GM19468 (cell line): Measurements from ENCODE around the gene SCFD1.
"Not testable (repeated sequence)": the region's sequence is repeated elsewhere in the genome, so short reads cannot be mapped to it uniquely, and the experiment has no call there.

ENCODE experiments used
- ATAC-seq: cut with Tn5 transposase; IDR thresholded peaks from one replicate; pipeline ENCODE4 v1.9.1; 2021; ENCODE audit warnings: mild to moderate bottlenecking, moderate library complexity, moderate number of reproducible peaks; ENCODE audit not compliant: unreplicated experiment; ENCODE audit errors: extremely low read depth

Gene SCFD1

DNA sequence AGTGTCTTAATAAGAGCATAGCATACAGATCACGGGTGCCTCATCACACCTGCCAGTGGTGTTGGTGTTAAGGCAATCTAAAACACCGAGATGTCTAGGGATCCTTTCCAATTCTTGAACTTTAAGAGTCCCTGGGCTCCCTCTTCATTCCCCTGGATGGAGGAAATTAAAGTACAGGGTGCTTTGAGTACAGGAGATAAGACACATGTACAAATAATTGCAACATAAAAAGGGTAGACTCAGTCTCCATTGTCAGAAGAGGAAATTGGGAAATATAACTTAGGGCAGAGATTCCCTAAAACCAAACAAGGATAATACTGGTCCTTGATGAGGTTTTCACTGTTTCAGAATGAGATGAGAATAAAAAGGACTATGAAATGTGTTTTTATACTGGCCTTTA lies 34.9 kb downstream of the SCFD1 start:
- ATAC-seq, result no peak

DNA sequence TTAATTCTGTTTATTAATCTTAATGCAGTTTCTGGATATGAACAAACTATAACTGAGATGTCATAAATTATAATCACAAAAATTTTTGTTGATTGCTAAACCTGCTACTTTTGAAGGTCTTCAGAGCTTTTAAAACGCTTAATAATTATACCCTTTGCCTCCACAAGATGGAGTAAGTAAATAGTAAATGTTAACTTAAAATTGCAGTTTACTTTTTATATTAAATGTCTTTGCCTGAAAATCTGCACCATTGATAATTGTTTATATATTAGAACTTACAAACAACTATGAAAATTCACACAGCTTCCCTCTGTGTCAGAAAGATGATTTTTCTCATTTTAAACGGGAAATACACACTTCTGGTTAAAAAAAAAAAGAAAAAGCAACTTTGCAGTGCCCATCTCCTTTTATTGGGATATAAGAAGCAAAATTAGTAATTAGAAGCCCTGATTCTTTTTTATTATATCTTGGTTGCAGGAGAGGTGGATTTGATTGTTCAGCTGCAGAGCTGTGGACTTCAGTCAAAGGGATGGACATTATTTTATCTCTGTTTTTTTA lies 35.6 kb downstream of the SCFD1 start:
- ATAC-seq, result no peak

DNA sequence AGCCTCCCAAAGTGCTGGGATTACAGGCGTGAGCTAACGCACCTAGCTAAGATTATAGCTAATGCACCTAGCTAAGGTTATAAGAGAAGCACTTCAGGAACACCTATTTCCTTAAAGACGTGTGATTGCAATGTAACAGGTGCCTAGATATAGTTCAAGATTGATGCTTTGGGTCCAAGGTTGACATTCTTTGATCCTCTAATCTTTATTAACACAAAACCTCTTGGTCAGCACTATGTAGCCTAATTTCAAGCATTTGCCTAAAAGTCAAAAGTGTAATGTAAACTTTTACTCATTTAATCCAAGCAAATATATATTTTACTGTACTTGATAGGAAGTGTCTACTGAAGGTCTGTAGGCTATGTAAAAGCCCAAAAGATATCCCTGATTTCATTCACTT lies 36.5 kb downstream of the SCFD1 start:
- no peak for ATAC-seq

DNA sequence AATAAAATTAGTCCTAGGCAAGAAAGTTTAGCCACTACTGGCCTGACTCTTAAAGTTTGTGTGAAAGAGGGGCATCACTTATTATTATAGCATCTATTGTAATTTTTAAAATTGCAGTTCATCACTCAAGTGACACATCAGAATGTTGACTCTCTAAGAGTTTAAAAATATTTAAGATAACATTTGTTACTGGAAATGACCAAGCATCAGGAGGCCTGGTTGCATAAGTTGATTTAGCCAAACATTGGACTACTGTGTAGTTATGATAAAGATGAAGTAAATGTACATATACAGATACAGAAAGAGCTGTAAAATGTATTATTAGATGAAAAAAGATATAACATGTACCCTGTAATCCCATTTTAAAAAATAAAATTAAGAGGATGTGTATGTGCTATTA lies 47.5 kb downstream of the SCFD1 start:
- ATAC-seq, result no peak

DNA sequence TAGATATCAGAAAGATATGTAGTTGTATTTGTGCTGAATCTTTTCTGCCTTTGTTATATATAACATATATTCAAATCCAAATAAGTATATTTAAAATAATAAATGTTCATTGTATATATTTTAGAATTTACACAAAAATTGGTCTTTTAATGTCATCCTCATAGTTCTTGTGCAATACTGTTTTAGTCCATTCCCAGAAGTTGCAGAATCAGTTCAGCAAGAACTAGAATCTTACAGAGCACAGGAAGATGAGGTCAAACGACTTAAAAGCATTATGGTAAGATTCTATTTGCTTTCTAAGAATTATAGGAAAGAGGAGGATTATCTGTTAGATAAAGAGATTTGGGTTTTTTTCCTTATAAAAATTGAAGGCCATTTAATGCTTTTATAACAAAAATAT lies 51.0 kb downstream of the SCFD1 start:
- no peak for ATAC-seq

DNA sequence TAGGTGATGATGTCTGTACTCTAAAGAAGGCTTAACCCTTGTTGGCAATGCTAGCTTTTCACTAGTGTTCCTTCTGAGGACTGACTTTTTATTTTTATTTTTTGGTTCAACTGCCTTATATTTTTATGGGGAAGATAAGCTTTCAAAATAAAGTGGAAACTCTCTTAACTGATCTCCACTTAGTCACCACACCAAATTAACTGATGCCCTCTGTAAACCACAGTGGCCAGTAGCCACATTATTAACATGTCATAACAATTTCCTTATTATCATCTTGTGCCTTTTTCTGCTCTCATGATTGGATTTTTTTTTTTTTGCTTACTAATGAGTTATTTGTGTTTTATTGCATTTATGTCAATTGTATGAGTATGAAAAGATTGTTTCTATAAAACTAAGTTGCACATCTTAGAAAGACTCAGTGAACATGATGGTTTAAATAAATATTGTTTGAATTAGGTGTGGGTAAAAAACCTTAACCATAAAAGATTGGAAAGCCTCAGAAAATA lies 56.9 kb downstream of the SCFD1 start:
- ATAC-seq, result no peak

DNA sequence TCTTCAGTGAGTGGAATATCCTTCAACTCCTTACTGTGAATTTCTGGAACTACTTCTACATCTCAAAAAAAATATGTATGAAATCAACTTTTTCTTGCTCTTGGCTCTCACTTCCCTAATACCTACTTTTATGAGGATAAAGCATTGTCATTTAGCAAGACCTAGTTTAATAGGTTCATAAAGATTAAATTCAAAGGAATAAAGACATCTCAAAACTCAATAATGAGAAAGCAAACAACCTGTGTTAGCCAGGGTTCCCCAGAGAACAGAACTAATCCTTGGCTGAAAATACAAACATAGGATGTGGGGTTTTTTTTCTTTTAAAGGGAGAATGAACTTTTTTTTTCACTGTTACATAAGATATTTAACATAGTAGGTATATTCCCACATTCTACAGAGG lies 57.9 kb downstream of the SCFD1 start:
- no peak for ATAC-seq

DNA sequence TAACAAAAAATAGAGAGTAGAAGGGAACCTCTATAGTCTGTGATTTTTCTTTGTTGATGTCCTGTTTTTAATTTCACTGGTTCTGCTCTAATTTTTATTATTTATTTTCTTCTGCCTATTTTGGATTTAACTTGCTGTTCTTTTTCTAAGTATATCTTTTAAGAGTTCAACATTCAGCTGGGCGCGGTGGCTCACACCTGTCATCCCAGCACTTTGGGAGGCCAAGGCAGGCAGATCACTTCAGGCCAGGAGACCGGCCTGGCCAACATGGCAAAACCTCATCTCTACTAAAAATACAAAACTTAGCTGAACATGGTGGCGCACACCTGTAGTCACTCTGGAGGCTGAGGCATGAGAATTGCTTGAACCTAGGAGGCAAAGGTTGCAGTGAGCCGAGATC lies 58.7 kb downstream of the SCFD1 start:
- ATAC-seq, result not testable (repeated sequence)

DNA sequence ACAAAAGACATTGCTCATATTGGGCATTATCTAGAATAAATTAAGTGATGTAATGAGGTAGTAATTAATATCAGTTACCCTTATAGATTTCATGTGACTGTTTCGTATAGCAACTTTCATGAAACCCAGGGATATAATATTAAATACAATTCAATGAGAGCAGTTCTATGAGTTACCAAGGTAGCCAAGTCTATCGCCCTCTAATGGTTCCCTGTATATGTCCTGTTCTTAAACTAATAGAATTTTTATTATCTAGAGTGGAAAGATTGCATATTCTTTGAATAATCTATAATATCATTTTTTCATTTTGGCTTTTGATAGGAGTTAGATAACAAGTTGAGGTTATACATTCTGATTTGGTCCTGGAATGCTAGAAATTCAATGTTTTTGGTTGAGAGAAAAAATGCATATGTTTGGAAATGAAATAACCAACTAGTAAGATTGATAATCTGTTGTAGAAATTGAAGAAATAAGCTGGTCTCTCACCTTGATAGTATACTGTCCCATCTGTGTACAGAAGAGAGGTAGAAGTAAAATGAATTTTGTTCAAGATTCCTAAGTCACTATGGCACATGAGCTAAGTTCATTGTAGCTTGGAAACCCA lies 59.7 kb downstream of the SCFD1 start:
- ATAC-seq, result no peak

DNA sequence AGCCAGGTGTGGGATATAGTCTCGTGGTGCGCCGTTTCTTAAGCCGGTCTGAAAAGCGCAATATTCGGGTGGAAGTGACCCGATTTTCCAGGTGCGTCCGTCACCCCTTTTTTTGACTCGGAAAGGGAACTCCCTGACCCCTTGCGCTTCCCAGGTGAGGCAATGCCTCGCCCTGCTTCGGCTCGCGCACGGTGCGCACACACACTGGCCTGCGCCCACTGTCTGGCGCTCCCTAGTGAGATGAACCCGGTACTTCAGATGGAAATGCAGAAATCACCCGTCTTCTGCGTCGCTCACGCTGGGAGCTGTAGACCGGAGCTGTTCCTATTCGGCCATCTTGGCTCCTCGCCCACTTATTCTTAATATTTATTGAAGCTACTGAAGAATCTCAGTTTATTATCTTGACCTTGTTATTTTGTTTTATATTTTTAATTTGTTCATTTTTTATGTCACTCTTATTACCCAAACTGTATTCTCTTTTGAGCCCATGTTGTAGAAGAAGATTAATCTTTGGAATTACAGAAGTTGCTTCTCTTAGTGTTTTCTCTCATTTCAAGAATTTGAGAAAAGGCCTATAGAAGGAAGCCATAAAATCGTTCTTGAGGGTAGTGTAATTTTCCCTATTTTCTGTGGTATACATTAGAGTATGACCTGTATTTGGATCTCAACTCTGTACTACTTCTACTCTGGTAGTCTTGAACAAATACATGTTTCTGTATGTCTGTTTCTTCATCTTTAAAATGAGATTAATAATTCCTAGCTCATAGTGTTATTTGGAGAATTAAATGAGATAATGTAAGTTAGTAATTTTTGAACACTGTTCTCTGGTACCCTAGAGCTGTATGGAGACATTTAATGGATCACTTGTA lies 68.6 kb downstream of the SCFD1 start:
- not testable (repeated sequence) for ATAC-seq

DNA sequence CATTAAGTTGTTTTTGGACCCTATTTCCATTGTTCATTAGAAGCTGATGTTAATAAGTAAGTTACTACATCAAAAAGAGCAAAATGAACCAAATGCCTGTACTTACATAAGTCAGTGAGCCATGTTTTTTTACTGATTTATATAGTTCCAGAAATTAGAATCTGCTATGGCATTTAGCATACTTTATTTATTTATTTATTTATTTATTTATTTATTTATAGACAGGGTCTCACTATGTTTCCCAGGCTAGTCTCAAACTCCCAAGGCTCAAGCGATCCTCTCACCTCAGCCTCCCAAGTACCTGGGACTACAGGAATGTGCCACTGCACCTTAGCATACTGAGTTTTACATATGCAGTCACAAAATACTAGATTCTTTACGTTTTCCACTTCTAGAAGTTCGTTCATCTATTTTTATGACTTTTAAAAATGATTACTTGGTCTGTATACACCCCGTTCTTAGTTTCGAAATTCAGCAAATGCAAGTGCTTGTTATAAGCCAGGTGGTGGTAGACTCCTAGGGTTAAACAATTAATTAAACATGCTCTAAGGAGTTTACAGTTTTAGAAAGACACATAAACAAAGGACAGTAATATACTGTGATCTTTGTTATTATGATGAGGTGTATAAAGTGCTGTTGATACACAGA lies 69.8 kb downstream of the SCFD1 start:
- ATAC-seq, result no peak

DNA sequence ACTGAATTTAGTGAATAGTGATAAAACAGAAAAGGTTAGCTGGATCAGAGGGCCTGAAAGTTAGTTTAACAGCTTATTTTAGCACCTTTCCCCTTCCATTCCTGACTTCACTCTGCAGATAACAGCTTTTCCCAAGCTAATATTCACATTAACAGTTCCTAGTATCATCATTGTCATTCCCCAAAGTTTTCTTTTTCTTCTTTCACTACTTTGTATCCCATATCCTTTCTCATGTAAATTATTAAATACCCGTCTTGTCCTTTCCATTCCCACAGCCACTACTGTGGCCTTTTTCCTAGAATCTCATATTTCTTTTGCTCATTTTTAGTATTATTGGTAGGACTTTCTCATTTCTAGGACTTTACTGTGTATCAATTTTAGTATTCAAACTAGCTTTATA lies 70.5 kb downstream of the SCFD1 start:
- no peak for ATAC-seq

DNA sequence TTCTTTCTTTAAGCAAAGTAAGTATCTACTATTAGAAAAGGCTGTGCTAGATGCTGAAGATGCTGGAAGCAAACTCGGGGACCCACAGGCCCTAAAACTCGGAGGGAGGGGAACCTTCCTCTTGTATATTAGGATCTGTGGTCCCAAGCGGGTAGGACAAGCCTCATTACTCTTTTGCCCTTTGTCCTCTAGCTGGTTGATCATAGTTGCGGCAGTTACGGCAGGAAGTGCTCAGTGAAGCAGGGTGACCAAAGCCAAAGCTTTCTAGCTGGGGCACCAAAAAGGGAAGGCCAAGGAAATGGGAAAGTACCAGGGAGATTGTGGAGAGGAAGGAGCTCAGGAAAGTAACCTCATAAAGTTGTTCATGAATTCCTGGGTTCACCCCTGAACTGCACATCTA lies 76.3 kb downstream of the SCFD1 start:
- ATAC-seq, result no peak

DNA sequence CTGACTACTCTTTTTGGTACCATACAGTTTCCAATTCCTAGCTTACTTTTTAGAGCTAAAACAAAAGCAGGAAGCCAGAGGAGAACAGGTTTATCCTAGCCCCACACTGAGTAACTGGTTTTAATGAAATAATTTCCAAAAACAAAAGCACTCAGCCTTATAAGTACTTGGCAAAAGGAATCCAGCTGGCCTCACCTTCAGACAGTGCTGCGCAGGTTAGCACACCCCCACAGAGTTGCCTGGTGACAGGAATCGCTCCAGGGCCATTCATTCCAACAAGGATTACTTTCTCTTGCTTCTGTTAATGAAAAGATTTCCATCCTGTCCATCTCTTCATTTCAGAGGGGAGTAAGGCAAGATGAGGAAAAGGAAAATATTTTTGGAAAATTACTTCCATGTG lies 84.6 kb downstream of the SCFD1 start:
- no peak for ATAC-seq

DNA sequence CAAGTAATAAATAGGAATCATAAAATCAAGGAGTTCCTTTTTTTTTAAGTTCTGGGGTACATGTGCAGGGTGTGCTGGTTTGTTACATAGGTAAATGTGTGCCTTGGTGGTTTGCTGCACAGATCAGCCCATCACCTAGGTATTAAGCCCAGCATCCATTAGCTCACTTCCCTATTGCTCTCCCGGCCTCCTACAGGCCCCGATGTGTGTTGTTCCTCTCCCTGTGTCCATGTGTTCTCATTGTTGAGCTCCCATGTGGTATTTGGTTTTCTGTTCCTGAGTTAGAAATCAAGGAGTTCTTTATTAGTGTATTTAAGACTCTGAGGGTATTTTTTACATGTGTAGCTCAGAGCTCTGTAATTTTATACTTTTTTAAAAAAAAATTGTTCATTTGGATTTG lies 86.0 kb downstream of the SCFD1 start:
- no peak for ATAC-seq

DNA sequence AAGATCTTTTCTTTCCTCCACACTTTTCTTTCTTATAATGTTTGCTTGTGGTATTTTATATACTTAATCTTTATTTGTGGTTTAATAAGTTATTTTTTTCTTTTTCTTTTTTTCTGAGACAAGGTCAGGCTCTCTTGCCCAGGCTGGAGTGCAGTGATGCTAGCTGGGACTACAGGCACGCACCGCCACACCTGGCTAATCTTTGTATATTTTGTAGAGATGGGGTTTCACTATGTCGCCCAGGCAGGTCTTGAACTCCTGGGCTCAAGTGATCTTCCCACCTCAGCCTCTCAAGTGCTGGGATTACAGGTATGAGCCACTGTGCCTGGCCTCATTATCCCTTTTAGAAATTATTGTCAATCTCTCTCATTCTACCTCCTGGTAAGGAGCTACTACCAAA lies 87.1 kb downstream of the SCFD1 start:
- no peak for ATAC-seq

DNA sequence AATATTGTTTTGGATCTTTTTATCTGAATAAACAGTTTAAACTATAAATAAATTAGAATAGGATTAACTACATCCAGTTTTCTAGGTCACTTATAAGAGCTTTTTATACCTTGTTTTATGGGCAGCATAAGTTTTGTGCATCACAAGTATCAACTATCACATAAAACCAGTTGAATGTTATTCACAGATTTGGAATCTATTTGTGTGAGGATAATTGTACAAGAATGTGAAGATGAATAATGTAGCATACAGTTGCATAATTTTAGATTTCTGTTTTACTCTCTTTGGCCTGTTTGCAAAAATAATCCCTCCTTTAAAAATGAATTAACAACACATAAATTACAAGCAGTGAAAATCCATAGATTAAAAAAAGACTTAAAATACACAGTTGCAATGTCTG lies 88.8 kb downstream of the SCFD1 start:
- no peak for ATAC-seq

DNA sequence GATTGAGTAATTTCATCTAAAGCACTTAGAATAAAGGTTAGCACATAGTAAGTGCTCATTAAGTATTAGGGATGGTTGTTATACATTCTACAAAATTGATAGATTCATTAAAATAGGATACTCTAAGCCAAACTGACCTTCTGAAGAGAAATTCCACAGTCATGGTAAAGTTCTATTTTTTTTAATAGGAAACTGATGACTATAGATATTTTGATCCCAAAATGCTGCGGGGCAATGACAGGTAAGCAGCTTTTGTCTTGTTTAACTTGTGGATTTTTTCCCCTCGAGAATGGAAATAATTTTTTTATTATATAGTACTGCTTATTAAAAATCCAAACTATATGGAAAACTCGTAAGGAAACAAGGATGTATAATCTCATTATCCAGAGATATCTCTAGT lies 97.0 kb downstream of the SCFD1 start:
- no peak for ATAC-seq

DNA sequence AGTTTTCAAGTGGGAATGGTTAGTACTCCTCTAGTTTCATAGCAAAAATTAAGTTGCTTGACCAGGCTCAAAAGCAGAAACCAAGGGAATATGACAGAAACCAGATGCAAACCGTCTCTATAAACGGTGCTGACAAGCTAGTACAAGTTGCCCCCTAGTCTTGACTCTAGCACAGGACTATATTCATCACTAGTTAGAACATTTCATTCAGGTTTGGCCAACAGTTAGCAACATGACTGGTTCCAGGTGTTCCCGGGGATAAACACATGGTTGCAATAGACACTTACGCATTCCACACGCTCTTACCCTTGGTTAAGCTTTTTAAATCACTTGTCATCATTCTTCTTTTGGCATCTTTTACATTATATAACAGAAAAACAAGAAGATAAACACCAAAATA lies 103.6 kb downstream of the SCFD1 start:
- no peak for ATAC-seq

DNA sequence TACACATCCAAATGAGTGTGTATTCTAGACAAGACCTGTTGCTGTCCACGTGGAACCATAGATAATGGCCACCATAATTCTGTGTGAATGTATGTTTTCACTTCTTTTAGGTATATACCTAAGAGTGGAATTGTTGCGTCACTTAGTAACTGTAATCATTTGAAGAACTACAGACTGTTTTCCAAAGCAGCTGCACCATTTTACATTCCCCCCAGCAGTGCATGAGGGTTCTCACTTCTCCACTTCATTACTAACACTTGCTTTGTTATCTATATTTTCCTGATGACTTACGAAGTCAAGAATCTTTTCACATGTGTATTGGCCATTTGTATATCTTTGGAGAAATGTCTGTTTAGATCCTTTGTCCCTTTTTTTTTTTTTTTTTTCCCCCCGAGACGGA lies 106.4 kb downstream of the SCFD1 start:
- ATAC-seq, result no peak

DNA sequence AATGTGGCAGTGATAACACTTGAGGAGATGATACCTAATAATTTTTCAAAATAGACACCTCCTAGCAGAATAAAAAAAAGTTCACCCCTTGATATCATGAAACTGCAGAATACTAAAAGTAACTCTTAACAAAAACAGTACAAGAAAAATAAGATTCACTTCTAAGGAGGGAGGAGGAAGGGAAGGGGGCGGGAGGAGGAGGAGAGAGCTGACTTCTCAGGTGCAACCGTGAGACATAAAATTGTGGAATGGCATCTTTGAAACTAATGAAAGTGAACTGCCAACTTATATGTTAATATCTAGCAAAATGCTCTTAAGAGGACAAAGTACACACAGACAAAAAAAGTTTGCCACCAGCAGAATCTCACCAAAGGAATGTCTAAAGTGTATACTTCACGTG lies 115.8 kb downstream of the SCFD1 start:
- ATAC-seq, result no peak
